ENCODE measurements around the gene CPT1B.
A peak's percentile ranks its signal among the peaks of the same experiment; 100 is the strongest.

CPT1B gene

DNA sequence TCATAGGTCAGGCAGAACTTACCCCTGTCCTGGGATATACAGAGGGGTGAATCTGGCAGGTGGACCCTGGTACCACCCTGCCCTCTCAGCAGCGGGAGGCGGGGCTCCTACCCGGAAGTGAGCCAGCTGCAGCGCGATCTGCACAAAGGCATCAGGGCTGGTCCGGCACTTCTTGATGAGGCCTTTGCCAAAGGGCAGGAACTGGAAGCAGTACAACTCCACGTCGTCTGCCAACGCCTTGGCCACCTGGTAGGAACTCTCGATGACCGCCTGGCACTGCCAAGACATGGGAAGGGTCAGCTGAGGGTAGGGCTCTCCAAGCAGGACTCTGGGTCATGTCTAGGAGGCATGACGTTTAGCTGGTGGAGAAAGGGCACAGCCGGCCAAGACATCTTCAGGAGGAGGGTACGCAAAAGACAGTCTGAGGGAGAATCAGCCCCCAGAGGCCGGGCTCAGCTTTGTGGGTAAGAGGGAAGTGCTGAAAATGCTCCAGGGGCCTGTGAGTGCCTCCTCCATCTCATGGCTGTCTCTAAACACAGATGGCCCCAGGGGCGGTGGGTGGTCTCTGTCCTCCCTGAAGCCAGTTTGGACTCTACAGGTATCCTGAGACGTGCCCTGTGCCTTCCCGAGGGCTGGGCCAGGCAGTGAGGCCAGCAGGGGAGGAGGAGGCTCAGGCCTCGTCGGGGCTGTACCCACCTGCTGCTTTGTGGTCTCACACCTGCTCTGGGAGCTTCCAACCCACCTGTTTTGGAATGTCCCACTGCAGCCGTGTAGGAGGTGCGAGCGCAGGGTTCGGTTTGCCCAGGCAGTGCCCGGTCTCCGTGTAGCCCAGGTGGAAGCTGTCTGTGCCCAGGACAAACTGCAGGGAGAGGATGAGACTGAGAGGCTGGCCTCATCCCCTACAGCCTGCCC is 6.7 kb downstream of the CPT1B start:
- TF ChIP-seq, protein P1, sequence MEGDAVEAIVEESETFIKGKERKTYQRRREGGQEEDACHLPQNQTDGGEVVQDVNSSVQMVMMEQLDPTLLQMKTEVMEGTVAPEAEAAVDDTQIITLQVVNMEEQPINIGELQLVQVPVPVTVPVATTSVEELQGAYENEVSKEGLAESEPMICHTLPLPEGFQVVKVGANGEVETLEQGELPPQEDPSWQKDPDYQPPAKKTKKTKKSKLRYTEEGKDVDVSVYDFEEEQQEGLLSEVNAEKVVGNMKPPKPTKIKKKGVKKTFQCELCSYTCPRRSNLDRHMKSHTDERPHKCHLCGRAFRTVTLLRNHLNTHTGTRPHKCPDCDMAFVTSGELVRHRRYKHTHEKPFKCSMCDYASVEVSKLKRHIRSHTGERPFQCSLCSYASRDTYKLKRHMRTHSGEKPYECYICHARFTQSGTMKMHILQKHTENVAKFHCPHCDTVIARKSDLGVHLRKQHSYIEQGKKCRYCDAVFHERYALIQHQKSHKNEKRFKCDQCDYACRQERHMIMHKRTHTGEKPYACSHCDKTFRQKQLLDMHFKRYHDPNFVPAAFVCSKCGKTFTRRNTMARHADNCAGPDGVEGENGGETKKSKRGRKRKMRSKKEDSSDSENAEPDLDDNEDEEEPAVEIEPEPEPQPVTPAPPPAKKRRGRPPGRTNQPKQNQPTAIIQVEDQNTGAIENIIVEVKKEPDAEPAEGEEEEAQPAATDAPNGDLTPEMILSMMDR (conservative IDR thresholded peaks at IDR 0.05) = no peak
- TF ChIP-seq ZFX (IDR thresholded peaks at IDR 0.05) = no peak
- H3K27ac ChIP-seq = no peak overlapping the region

DNA sequence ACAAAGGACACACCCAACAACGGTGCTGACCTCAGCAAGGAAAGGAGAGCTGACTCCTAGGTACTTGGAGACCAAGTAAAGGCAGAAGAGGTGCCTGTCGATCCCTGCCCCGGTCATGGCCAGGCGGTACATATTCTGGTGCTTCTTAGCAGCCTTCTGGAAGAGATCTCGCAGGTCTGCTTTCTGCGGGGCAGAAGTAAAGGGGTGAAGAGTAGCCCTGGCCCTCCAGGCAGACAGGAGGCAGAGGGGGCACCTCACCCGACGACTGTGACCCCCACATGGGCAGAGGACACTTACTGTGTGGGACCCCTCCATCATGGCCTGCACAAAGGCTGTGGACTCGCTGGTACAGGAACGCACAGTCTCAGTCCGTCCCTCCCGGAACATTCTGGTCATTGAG is 7.4 kb downstream of the CPT1B start:
- no peak overlapping the region for H3K27ac ChIP-seq
- TF ChIP-seq, protein P1 (conservative IDR thresholded peaks at IDR 0.05) = no peak
- TF ChIP-seq ZFX (IDR thresholded peaks at IDR 0.05) = no peak

DNA sequence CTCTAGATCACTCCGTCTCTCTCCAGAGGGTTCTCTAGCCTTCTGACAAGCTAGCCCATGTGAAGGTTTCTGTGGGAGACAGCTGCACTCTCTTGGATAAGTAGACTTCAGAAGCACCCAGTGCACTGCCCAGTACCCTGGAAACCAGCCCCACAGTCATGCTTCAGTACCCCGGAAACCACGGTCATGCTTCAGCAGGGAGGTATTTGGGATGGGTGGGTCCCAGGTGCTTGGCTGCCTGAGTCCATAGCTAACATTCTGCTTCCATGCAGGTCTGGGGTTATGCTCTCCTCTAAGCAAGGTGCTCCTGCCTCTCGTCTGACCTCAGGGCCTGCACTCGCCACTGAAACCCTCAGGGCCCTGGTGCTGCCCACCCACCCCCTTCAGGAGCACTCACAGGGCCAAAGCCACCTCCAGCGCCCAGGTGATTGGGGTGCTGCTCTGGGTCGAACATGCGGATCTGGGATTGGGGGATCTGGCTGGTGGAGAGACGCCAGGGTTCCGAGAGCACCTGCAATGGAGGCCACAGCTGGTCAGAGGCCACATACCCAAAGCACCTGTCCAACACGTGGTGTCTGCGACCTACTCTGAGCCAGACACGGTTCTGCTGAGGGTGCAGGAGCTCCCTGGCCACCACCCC is 8.2 kb downstream of the CPT1B start:
- H3K27ac ChIP-seq = no peak overlapping the region
- TF ChIP-seq ZFX (IDR thresholded peaks at IDR 0.05) = no peak
- TF ChIP-seq, protein P1 (conservative IDR thresholded peaks at IDR 0.05) = no peak

DNA sequence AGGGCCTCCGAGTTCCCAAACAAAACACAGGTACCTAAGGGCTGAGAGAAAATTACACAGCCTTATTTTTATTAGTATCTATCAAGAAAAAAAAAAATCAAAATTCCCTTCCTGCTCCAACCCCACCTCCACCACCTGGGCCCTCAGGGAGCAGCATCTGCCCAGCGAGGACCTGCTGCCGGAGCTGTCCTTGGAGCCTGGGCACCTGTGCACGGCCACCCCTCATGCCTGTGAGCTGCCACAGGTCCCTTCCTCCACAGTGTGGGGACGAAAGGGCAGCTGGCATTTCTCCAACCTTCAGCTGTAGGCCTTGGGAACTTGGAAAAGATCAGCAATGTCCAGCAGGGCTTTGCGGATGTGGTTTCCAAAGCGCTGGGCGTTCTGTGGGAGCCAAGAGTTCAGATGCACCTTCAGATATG is 9.2 kb downstream of the CPT1B start:
- TF ChIP-seq ZFX (IDR thresholded peaks at IDR 0.05) = no peak
- TF ChIP-seq, protein P1 (conservative IDR thresholded peaks at IDR 0.05) = no peak
- H3K27ac ChIP-seq = no peak overlapping the region

DNA sequence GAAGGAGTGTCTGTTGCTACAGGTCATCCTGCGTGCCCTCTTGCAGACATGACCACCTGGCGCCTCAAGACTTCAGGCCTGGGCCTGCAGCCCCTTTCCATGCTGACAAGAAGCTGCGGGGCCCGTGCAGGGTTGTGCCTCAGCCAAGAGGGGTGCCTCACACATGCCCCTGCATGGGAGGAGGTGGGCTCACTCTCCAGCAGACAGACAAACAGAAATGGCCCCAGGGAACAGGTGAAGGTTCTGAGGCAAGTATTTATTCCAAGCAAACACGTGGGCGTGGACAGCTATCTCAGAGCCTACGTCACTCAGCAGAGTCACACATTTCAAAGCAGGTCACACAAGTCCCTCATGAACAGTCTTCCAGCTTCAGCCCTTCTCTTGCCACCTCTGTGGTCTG is 9.6 kb downstream of the CPT1B start:
- TF ChIP-seq, protein P1 (conservative IDR thresholded peaks at IDR 0.05) = no peak
- no peak for TF ChIP-seq ZFX (IDR thresholded peaks at IDR 0.05)
- no peak overlapping the region for H3K27ac ChIP-seq

DNA sequence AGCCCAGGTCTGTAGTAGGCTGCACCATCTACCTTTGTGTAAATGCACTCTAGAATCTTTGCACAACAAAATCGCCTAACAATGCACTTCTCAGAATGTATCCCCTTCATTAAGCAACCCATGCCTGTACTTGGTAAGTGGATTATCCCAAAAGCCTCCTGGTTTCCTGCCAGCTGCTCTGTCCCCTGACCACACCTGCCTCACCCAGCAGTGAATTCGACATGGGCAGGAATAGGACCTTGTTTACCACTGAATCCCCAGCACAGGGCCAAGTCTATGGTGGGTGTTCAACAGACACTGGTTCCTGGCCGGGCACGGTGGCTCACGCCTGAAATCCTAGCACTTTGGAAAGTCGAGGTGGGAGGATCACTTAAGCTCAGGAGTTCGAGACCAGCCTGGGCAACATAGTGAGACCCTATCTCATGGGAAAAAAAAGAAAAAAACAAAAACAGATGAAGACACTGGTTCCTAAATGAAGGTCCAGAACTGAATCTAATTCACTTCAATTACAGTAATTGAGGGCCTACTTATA is 10.4 kb downstream of the CPT1B start:
- TF ChIP-seq, protein P1 (conservative IDR thresholded peaks at IDR 0.05) = no peak
- no peak for TF ChIP-seq ZFX (IDR thresholded peaks at IDR 0.05)
- no peak overlapping the region for H3K27ac ChIP-seq

DNA sequence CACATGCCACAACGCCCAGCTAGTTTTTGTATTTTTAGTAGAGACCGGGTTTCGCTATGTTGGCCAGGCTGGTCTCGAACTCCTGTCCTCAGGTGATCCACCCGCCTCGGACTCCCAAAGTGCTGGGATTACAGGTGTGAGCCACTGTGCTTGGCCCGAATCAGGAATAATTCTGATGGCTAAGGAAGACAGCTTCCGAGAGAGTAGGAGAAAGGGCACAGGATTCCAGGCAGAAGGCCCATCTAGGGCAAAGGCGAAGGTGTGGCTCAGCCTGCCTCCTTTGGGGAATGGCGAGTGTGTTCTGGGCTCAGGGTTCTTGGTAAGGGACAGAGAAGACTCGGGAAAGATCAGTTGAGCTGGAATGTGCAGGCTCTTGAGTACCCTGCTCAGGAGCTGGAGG is 13.9 kb downstream of the CPT1B start:
- no peak for TF ChIP-seq ZFX (IDR thresholded peaks at IDR 0.05)
- TF ChIP-seq, protein P1 (conservative IDR thresholded peaks at IDR 0.05) = no peak
- H3K27ac ChIP-seq = peak overlapping the region; percentile 50; the same call in 1 of the 2 replicates

Measured in C4-2B (cell line).